ENCODE data around the gene ANKS1B. TPM values are rescaled to one million over a fixed set of nuclear protein-coding genes. Genes with fewer than 3 reads are reported as not detected.

The ANKS1B gene
- total RNA-seq, 1 experiment from 2014 or later = 5.8 TPM

GRCh38 chr12:99847936-99848335 lies 136.8 kb downstream of the ANKS1B start:
- POLR2A ChIA-PET = no interaction called here
- H3K4me3 Mint-ChIP-seq = no peak overlapping the region
- H3K9me3 Mint-ChIP-seq = peaks cover 9% of the 10 kb centered on the region; the same call in 1 of the 2 replicates
- CTCF ChIA-PET = no interaction called here
- TF ChIP-seq CTCF (IDR thresholded peaks at IDR 0.05) (no peak), E2F1 (CRISPR knock-in tag; IDR thresholded peaks at IDR 0.05) (no peak), TP53 (CRISPR knock-in tag; IDR thresholded peaks at IDR 0.05) (no peak), TEAD1 (CRISPR knock-in tag; IDR thresholded peaks at IDR 0.05) (no peak), NR3C1 (CRISPR knock-in tag; conservative IDR thresholded peaks at IDR 0.05; ENCODE audit: low read depth) (no peak), OVOL2 (CRISPR knock-in tag; IDR thresholded peaks at IDR 0.05; ENCODE audit: borderline replicate concordance) (no peak)
- no peaks in the 10 kb centered on the region for H3K27me3 Mint-ChIP-seq (ENCODE audit: low read depth)
- DNase-seq (ENCODE audit: low spot score) (no peak), ATAC-seq (peak; percentile 37; the same call in 1 of the 2 replicates)
- no peaks in the 10 kb centered on the region for H3K36me3 Mint-ChIP-seq
- 0 out of 2 replicates have a peak, but pooled peaks cover 4% of the 10 kb centered on the region for H3K4me1 Mint-ChIP-seq
- no peak overlapping the region; the same call in 1 of the 2 replicates for H3K27ac Mint-ChIP-seq

GRCh38 chr12:99834710-99835109 lies 150.0 kb downstream of the ANKS1B start:
- H3K36me3 Mint-ChIP-seq = no peaks in the 10 kb centered on the region
- ATAC-seq (no peak), DNase-seq (ENCODE audit: low spot score) (no peak)
- no peaks in the 10 kb centered on the region for H3K9me3 Mint-ChIP-seq
- H3K4me1 Mint-ChIP-seq = peaks cover 4% of the 10 kb centered on the region; the same call in 1 of the 2 replicates
- ChIA-PET POLR2A (interaction anchor here (0.5 kb wide), 1 partner anchor 51 kb away, joined by 3 read pairs; no protein-coding TSS in a partner anchor), CTCF (no interaction called here)
- TF ChIP-seq SP1 (CRISPR knock-in tag; conservative IDR thresholded peaks at IDR 0.05) (no peak), ESRRA (CRISPR knock-in tag; IDR thresholded peaks at IDR 0.05; ENCODE audit: borderline replicate concordance) (no peak), FOXP1 (CRISPR knock-in tag; IDR thresholded peaks at IDR 0.05; ENCODE audit: borderline replicate concordance) (no peak), MYBL2 (CRISPR knock-in tag; IDR thresholded peaks at IDR 0.05) (no peak), NFATC4 (CRISPR knock-in tag; IDR thresholded peaks at IDR 0.05) (no peak), FOXK1 (CRISPR knock-in tag; IDR thresholded peaks at IDR 0.05) (no peak), ELF4 (CRISPR knock-in tag; IDR thresholded peaks at IDR 0.05; ENCODE audit: low read depth) (no peak), GTF2I (CRISPR knock-in tag; conservative IDR thresholded peaks at IDR 0.05) (no peak), ZNF263 (CRISPR knock-in tag; IDR thresholded peaks at IDR 0.05; ENCODE audit: low read depth) (no peak), NR3C1 (CRISPR knock-in tag; conservative IDR thresholded peaks at IDR 0.05; ENCODE audit: low read depth) (no peak), RELA (CRISPR knock-in tag; IDR thresholded peaks at IDR 0.05; ENCODE audit: borderline replicate concordance) (no peak), ZNF396 (CRISPR knock-in tag; IDR thresholded peaks at IDR 0.05; ENCODE audit: borderline replicate concordance) (no peak), IRF2 (CRISPR knock-in tag; IDR thresholded peaks at IDR 0.05; ENCODE audit: borderline replicate concordance, low read depth) (no peak), RORB (CRISPR knock-in tag; IDR thresholded peaks at IDR 0.05) (no peak), AFF4 (CRISPR knock-in tag; IDR thresholded peaks at IDR 0.05; ENCODE audit: borderline replicate concordance) (no peak), GRHL2 (CRISPR knock-in tag; IDR thresholded peaks at IDR 0.05; ENCODE audit: insufficient replicate concordance, severe bottlenecking) (no peak)
- no peak overlapping the region for H3K27ac Mint-ChIP-seq
- no peaks in the 10 kb centered on the region for H3K27me3 Mint-ChIP-seq (ENCODE audit: low read depth)
- H3K4me3 Mint-ChIP-seq = no peak overlapping the region
